Fibroblast of pulmonary artery (primary cell): ENCODE results near the gene UBE2E2.
A peak's percentile ranks its signal among the peaks of the same experiment; 100 is the strongest.
"Not testable (repeated sequence)": the region's sequence is repeated elsewhere in the genome, so short reads cannot be mapped to it uniquely, and the experiment has no call there.

Source experiments
- DNase-seq: peaks from one replicate; pipeline ENCODE4 v3.0.0-alpha.2; 2010; ENCODE audit warnings: low read depth
- H3K4me3 ChIP-seq: replicated peaks from 2 replicates; pipeline ENCODE4 v1.5.1; 2011; ENCODE audit warnings: low read depth, mild to moderate bottlenecking, control low read depth, low read length, moderate library complexity
- TF ChIP-seq, protein P1 (sequence below): IDR thresholded peaks from 2 replicates; pipeline ENCODE4 v1.5.1; 2011; ENCODE audit warnings: mild to moderate bottlenecking, control low read depth, low read length, inconsistent platforms; ENCODE audit errors: missing control alignments

Gene UBE2E2

DNA sequence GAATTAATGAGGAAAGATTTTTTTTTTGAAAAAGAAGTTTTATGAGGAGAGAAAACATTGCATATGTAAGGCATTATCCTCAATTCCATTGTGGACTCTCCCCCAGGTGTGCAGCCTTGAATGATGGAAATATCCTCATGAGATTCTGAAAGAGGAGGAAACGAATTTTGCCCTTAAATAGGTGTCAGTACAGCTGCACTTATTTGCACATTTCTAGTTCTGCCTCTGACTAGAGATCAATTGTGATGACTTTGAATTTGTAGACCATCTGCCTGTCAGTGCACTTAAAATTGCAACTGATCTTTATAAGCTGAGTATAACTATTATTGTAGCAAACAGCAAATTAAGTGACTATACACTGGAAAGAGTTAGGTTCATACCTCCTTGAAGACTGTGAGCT, 141.8 kb downstream of the UBE2E2 start:
- TF ChIP-seq, protein P1, sequence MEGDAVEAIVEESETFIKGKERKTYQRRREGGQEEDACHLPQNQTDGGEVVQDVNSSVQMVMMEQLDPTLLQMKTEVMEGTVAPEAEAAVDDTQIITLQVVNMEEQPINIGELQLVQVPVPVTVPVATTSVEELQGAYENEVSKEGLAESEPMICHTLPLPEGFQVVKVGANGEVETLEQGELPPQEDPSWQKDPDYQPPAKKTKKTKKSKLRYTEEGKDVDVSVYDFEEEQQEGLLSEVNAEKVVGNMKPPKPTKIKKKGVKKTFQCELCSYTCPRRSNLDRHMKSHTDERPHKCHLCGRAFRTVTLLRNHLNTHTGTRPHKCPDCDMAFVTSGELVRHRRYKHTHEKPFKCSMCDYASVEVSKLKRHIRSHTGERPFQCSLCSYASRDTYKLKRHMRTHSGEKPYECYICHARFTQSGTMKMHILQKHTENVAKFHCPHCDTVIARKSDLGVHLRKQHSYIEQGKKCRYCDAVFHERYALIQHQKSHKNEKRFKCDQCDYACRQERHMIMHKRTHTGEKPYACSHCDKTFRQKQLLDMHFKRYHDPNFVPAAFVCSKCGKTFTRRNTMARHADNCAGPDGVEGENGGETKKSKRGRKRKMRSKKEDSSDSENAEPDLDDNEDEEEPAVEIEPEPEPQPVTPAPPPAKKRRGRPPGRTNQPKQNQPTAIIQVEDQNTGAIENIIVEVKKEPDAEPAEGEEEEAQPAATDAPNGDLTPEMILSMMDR: no peak
- no peak for DNase-seq
- no peak overlapping the region for H3K4me3 ChIP-seq

- not testable (repeated sequence) for DNase-seq, H3K4me3 ChIP-seq
These were observed 146.3 kb downstream of the UBE2E2 start for GRCh38 chr3:23349444-23349843.

- TF ChIP-seq, protein P1: no peak
- H3K4me3 ChIP-seq: no peak overlapping the region
- DNase-seq: no peak
These were observed 153.0 kb downstream of the UBE2E2 start for GRCh38 chr3:23356169-23356568.

GRCh38 chr3:23356923-23357322, 153.8 kb downstream of the UBE2E2 start:
- TF ChIP-seq, protein P1: no peak
- H3K4me3 ChIP-seq: no peak overlapping the region
- DNase-seq: no peak

DNA sequence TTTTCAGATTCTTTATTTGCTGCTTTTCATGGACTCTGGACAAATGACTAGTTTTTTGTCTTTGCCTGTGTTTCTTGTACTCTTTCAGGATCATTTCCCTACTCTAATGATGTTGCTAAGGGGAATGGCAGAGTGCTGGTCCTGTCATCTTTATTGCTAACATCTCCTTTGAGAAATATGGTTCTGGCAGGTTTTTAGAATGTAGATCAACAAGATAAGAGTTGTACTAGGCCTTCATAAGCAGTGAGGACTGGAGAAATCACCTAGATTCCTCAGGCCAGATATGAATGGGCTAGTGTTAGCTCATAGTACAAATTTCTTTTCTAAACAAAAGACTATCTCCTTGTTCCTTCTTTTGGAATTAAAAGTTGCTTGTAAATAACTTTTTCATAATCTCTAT, 156.0 kb downstream of the UBE2E2 start:
- TF ChIP-seq, protein P1: no peak
- DNase-seq: no peak
- H3K4me3 ChIP-seq: no peak overlapping the region

DNA sequence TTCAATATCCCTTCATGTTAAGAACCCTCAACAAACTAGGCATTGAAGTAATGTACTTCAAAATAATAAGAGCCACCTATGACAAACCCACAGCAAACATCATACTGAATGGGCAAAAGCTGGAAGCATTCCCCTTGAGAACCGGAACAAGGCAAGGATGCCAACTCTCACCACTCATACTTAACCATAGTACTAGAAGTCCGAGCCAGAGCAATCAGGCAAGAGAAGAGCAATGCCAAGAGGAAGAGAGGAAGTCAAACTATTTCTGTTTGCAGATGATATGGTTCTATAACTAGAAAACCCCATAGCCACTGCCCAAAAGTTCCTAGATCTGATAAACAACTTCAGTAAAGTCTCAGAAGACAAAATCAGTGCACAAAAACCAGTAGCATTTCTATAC, 161.9 kb downstream of the UBE2E2 start:
- DNase-seq: no peak
- TF ChIP-seq, protein P1: no peak
- no peak overlapping the region for H3K4me3 ChIP-seq

DNA sequence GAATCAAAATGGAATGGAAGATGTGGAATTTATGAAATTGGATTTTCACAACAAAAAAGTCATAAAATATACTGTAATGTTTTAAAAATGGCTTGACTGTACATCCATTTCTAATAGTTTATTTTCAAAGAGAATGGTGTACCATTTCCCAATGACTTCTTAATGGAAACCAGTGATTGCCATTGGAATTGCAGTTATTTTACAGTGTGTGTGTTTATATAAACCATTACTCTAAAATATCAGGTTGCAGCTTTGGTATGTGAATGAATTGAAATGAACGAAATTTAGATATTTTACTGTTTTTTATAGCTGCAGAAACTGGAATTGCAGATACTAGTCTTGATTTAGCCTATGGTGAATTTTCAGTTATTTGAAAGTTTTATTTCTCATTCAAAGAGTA, 165.6 kb downstream of the UBE2E2 start:
- TF ChIP-seq, protein P1: no peak
- H3K4me3 ChIP-seq: no peak overlapping the region
- DNase-seq: no peak

DNA sequence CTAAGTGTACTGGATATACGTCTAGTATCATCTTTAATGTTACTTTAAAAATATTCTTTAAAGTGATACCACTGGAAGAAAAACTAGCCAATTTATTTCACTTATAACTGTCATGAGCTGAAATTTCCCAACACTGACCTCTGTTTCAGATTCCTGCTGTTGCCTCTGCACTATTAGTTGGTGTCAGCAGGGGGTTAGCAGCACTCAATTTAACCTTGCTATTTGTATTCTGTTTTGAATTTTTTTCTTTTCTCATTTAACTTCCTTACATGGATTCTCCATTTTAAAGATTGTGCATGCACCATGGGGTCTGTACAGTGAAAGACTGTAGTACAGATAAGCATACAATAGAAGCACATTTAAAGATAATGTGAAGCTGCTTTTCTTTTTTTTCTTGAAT, 169.2 kb downstream of the UBE2E2 start:
- no peak overlapping the region for H3K4me3 ChIP-seq
- peak; percentile 28 for DNase-seq
- TF ChIP-seq, protein P1: peak; percentile 17
